HG02943 (cell line): ENCODE results near the gene ZFAND5.

Source experiments
- ATAC-seq: cut with Tn5 transposase; IDR thresholded peaks from one replicate; pipeline ENCODE4 v1.9.1; 2021; ENCODE audit warnings: mild to moderate bottlenecking, low read depth, moderate library complexity; ENCODE audit not compliant: unreplicated experiment

Gene ZFAND5

DNA sequence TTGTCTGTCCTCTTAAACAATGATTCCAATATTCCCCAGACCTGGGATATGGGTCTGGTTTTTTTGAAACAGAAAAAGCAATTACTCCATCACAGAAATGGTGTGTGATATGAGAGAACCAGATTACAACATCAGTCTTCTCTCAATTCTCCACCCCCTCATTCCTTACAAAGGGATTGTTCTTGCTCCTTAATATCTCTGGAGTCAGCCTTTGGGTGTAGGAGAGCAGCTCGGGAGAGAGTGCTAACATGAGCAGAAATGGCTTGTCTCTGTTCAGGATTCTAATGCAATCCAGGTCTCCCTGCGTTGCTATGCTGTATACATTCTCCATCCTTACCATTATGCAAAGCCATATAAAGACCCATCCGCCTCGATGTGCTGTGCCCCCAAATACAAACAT, 32.7 kb downstream of the ZFAND5 start:
- no peak for ATAC-seq

DNA sequence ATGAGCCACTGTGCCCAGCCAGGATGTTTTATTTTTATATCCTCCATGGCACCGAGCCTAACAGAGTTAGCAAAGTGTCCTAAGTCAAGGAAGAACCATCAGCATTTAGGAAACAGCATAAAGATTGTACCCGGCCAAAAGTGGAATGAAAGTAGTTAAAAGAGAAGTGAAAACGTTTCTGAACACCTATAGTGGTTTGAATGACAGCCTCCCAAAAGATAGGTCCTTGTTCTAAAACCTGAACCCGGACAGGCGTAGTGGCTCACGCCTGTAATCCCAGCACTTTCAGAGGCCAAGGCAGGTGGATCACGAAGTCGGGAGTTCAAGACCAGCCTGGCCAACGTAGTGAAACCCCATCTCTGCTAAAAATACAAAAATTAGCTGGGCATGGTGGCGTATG, 37.4 kb downstream of the ZFAND5 start:
- no peak for ATAC-seq

DNA sequence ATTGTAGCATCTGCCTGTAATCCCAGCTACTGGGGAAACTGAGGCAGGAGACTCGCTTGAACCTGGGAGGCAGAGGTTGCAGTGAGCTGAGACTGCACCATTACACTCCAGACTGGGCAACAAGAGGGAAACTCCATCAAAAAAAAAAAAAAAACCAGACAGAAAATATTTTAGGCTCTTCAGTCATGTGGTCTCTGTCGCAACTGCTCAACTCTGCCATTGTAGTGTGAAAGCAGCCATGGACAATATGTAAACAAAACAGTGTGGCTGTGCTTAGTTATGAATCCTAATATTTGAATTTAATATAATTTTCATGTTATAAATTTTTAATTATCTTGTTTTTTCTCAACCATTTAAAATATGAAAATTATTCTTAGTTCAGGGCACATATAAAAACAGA, 38.4 kb downstream of the ZFAND5 start:
- no peak for ATAC-seq

DNA sequence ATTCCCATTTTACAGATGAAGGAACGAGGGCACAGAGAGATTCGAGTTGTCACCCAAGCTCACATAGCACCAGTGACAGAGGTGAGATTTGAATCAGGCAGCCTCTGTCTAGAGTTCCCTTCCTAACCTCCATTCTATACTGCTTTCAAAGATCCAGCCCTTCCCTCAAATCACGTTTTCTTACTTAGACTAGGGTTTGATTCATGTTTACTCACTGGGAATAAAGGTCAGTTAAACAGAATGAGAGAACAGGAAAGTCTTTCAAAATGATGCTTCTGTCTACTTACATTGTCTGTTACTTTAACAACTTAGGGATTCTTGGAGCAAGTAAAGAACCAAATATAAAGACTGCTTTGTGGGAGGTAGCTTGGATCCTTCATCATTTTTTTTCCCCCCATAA, 40.0 kb downstream of the ZFAND5 start:
- ATAC-seq, result no peak

DNA sequence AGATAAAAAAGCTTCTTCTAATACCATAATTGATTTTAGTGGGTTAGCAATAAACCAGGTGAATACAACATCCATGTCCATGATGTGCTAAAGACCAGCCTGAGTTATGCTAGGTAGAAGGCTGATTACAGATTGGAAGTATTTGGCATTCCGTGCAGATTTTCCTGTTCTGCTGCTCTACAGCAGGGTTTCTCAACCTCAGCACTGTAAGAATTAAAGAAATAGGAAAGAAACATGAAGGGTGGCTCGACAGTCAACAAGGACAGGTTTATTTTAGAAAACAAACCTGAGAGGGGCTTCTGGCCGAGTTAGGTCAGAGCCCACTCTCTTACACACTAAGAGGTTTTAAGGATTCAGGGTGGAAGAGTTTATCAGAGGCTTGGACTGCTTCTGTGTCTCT, 42.3 kb downstream of the ZFAND5 start:
- ATAC-seq, result no peak

DNA sequence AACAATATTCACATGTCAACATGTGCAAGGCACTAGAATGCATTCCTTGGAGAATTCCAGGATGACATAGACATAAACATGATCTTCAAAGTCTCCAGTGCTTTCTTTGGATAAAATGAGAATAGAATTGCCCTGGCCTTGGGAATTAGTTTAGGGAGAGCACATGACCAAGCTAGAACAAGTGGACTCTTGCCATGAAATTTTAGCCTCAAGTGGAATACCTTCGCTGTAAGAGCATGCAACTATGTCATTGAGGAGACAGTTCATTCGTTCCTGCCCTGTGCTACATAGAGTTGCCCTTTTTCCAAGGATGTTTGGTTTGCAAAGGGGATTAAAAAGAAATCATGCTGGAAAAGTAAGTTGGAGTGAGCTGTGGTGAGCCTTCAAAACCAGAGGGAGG, 42.7 kb downstream of the ZFAND5 start:
- no peak for ATAC-seq

DNA sequence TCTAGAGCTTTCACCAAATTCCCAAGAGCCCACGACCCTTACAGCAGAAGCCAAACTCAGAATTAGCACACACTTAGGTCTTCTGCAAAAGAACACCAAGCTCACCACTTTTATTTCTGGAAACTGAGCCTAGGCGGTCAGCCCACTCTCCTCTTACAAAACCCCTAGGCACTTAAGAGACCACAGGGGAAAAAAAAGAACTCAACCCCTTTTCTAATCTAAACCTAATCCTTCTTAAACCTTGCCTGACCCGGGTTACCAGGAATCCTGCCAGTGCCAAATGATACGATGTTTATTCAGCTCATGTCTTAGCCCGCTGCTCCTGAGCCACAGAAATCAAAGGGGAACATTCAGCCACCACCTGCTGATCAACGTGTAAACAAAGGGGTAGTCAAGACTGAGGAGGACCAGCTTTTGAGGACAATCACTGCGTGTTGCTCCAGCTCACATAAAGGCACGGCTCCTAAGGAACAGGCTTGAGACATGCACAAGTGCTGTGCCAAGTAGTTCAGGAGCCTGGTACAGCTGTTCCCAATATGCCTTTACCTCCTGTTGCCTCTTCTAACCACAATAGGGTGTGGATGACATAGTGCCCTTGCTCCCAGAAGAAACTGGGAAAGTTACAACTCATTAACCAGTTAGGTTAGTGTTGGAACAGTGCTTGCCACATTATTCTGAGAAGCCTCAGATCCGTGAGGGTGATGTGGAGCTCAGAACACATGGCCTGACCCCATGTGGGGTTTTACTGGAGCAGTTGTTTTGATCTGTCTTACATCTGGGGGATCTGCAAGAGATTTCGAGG, 49.3 kb downstream of the ZFAND5 start:
- no peak for ATAC-seq

DNA sequence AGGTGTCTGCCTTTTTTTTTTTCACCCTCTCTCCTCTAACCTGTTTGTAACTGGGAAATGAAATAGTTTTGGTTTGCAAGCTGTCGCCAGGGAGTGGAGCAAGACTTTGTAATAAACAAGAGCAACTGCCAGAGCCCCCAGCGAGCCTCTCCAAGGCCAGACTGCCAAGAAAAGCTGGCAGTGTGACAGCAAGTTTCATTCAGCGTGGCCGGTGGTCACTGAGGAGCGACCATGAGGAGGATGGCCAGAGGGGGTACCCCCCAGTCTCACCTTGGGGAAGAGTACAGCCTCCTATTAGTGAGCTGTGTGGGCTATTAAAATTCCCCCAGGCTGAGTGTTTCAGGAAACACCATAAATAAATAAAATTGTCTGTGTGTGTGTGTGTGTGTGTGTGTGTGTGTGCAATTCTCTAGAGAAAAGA, 49.9 kb downstream of the ZFAND5 start:
- no peak for ATAC-seq

DNA sequence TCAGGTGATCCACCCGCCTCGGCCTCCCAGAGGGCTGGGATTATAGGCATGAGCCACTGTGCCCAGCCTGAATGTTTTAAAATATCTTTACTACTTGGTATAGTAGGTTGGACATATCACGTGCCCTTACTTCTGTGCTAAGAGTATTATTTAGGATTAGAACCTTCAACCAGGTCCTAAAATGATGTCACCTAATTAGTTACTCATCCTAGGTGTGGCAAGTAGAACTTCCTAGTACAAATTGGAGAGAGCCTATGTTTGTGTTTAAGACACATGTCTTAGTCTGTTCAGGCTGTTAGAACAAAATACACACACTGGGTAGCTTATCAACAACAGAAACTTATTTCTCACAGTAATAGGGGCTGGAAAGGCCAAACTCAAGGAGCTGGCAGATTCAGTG, 51.5 kb downstream of the ZFAND5 start:
- ATAC-seq, result no peak

DNA sequence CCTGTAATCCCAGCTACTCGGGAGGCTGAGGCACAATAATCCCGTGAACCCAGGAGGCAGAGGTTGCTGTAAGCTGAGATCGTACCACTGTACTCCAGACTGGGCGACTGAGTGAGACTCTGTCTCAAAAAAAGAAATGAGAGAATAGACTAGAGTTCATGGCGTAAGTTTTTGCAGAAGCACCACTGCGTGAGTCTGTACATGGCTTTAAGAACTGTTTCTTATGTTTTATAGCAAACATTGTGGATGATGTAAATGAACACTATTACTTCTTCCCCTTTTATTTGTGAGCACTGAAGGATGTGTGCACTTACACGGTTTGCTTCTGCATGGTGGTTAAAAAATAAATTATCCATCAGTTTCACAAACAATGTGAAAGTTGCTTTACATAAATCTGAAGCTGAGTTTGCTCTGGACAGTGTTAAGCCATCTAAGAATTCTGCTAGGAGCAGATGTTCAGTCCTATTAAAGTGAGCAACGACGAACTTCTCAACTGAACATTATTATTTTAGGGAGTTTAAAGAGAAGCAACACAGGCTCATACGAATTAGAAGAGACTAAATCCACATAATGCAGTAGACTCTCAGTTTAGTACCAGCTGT, 52.5 kb downstream of the ZFAND5 start:
- peak; percentile 80 for ATAC-seq

DNA sequence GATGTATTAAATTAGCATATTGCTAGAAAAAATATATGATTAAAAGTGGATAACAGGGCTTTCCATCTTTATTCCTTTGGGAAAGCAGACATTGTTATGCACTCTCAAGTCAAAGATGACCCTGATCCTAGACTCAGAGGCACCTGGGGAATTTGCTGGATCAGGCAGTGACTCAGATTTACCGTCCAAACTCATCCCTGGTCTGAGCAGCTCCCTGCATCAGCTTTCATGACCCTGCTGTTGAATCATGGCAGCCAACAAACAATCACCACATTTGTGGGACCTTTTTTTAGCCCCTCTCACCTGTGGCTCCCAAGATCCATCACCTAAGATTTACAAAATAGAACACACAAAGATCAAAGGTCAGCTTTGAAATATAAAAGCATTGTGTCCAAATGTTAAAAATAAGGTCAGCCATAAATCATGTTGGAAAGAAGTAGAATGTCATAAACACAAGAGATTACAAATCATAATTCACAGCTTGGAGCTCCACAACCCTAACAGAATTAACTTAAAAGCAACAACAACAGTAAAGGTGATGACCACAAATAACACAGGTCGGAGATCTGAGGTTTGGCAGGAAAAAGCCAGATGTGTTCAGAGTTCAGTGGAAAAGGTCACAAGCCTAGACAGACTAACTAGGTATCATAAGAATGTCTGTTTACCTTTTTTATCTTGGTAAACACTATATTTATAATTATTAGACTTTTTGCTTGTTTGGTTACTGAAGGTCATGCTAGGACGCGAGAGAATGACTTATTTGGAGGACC, 55.5 kb downstream of the ZFAND5 start:
- ATAC-seq, result no peak

DNA sequence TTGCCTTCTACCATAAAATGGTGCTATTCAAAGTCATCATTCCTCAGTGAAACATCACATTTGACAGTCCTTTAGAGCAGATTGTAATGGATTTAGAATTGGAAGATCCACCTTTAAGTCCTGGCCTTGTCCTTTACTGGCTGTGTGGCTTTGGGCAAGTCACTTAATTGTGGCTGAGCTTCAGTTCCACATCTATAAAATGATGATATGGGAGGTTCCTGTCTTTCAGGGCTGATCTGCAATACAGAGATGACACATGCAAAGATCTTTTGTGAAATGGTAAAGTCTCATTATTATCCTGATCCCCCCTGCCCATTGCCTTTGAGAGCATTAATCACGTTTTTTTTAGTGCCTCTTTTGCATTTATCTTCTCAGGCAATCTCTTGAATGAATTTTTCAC, 58.2 kb downstream of the ZFAND5 start:
- ATAC-seq, result no peak

DNA sequence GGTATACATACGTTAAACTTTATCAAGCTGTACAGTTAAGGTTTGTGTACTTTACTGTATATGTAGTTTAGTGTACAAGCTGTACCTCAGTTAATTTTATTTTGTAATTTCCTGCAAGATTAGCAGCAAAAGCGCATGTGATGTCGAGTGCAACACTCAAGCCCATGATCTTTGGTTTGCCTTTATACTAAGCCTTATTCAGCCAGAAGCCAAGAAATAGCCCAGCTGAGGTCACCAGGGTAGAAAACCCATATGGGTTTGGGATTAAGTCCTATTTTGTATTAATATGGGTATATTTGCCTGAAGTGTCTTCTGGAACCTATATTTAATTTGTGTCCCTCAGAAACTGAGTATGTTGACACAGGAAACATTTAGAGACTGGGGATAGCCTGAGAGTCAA, 59.3 kb downstream of the ZFAND5 start:
- no peak for ATAC-seq

DNA sequence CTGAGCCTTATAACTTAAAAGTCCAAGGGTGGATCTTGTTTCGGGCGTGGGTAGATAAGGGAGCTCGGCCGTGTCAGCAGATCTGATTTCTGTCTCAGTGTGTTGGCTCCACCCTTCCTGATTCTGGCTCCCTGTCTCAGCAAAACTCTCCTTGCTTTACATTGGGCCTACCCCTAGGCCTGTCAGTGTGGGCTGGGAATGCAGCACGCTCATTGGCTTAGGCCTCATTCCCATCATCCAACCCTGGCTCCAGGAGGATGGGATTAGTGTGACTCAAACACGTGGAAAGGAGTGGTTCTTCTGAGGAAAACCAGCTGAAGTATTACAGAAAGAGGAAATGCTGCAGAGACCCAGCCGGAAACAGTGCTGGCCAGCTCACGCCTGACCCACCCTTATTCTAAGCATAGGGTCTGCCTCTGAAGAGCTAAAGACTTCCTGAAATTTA, 59.9 kb downstream of the ZFAND5 start:
- no peak for ATAC-seq

DNA sequence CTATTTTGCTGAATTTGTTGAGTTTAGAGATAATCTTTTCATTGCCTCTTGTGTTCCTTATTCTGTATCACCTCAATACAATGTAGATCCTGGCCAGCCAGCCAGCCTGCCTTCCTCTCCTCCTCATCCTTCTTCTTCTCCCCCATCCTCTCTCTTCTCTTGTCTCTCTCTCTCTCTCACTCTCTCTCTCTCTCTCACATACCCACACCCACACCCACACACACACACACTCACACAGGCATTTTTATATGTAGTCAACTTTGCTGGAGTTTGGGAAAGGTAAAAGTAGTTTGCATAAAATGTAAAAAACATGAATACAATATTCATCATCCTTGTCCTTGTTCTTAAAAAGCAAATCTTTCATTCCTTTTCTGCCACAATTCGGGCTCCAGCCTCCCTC, 60.5 kb downstream of the ZFAND5 start:
- ATAC-seq, result no peak
